Spleen (tissue), 7 donors: ENCODE data around the gene RASA3.

Experiments used
- CTCF ChIP-seq, 11 experiments: fragments of 200-600 bp in 7 of 11; fragments of 450-650 bp in 4 of 11; sonication (generic) in 4 of 11; IDR thresholded peaks in 8 of 11; conservative IDR thresholded peaks in 3 of 11; 1 replicate in 7 of 11; 2 replicates in 4 of 11; pipeline versions ENCODE4 v1.4.0 to v1.8.0; 2016 to 2021; ENCODE audit warnings: antibody characterized with exemption in 11 of 11, inconsistent platforms in 4 of 11, mild to moderate bottlenecking in 1 of 11
- POLR2AphosphoS5 ChIP-seq, 3 donors: sonication (generic); formaldehyde crosslinking; IDR thresholded peaks; one replicate each; pipeline ENCODE4 v1.5.1; 2017; ENCODE audit warnings: antibody characterized with exemption in 3 of 3
- donor health status: DM: no; HTN: no; CAD: no; lungs with moderate emphysema.
- donor health status: DM: no; HTN: no; CAD: no.
- donor health status: DM: no; HTN: no; CAD: no.

- peak in 1 of 3 donors; percentile 20 for TF ChIP-seq POLR2AphosphoS5 (IDR thresholded peaks at IDR 0.05)
- TF ChIP-seq CTCF (IDR thresholded peaks at IDR 0.05 in 8 of 11, conservative IDR thresholded peaks at IDR 0.05 in 3 of 11) = no peak
Measured at GRCh38 chr13:114011226-114011625, 121.2 kb downstream of the RASA3 start.
